ENCODE measurements around the gene EMC8. TPM values are rescaled to one million over a fixed set of nuclear protein-coding genes. Genes with fewer than 3 reads are reported as not detected.

The EMC8 gene
- total RNA-seq, 1 experiment from 2014 or later: 73.0 TPM

GRCh38 chr16:85809645-85810044, 10.3 kb upstream of the EMC8 start:
- Histone ChIP-seq H3K9me3 (ENCODE audit: control insufficient read depth in 1 of 2, insufficient read depth in 1 of 2, low read depth in 1 of 2, low read length in 2 of 2) (no peaks in the 10 kb centered on the region), H3K27ac (ENCODE audit: low read depth, low read length) (no peak overlapping the region), H3K9ac (ENCODE audit: low read length) (no peak overlapping the region), H2AFZ (ENCODE audit: low read depth, low read length, poor library complexity, severe bottlenecking) (no peak overlapping the region), H3K4me2 (ENCODE audit: low read length) (no peak overlapping the region), H3K9me2 (ENCODE audit: insufficient read depth) (no peaks in the 10 kb centered on the region), H3K79me2 (ENCODE audit: insufficient read depth, low read length) (peaks cover 4% of the 10 kb centered on the region; the same call in 1 of the 2 replicates), H4K20me1 (ENCODE audit: insufficient read depth) (no peaks in the 10 kb centered on the region), H3K36me3 (ENCODE audit: control insufficient read depth in 1 of 2, insufficient read depth in 2 of 2, low read length in 2 of 2) (peaks cover 22 to 24% of the 10 kb centered on the region in 2 experiments; a peak in 3 of 4 replicates), H3K4me3 (replicated peaks in 1 of 2; ENCODE audit: low read depth in 1 of 2, low read length in 2 of 2) (no peak overlapping the region), H3K27me3 (ENCODE audit: insufficient read depth, low read length) (peaks cover 10% of the 10 kb centered on the region; the same call in 1 of the 2 replicates), H3K4me1 (ENCODE audit: control insufficient read depth in 1 of 2, insufficient read depth in 2 of 2, low read length in 2 of 2) (no peaks in the 10 kb centered on the region)
- RAD21 ChIA-PET (ENCODE audit: low non-redundant PET in 1 of 2, low total read pairs in 2 of 2, uncharacterized antibody in 2 of 2, unreplicated experiment in 2 of 2): no interaction called here
- CTCF ChIA-PET: interaction anchor here (1.6 to 2.1 kb wide), 2 partner anchors 9 to 11 kb away, joined by 5 to 7 read pairs; no protein-coding TSS in a partner anchor
- no TSS peak for BruUV-seq (replicated peaks)
- POLR2A ChIA-PET: no interaction called here
- TF ChIP-seq ATF3 (IDR thresholded peaks at IDR 0.05) (no peak), CEBPB (IDR thresholded peaks at IDR 0.05; ENCODE audit: low read depth) (no peak), JUND (IDR thresholded peaks at IDR 0.05) (no peak), SRF (IDR thresholded peaks at IDR 0.05; ENCODE audit: low read depth) (no peak), POLR2AphosphoS5 (IDR thresholded peaks at IDR 0.05; ENCODE audit: low read depth, low read length) (no peak), SP1 (IDR thresholded peaks at IDR 0.05; ENCODE audit: low read depth) (no peak), REST (IDR thresholded peaks at IDR 0.05; ENCODE audit: low read depth) (no peak), YY1 (IDR thresholded peaks at IDR 0.05; ENCODE audit: extremely low read depth, insufficient replicate concordance, low read depth, low read length) (no peak), EZH2phosphoT487 (IDR thresholded peaks at IDR 0.05; ENCODE audit: borderline replicate concordance) (no peak), ZNF274 (IDR thresholded peaks at IDR 0.05; ENCODE audit: low read depth, low read length) (no peak)
- intact Hi-C loops (cut with micrococcal nuclease): no loop called here
- DNase-seq (ENCODE audit: low read depth, low spot score): no peak
- no peak for ATAC-seq
